Activated CD4-positive, alpha-beta T cell treated with anti-CD3 and anti-CD28 coated beads, Interleukin-10, Interleukin-2, amounts not matched to agents 100 ng/mL and 50 ng/mL, durations not matched to agents 16 hours and 8 hours (primary cell): ENCODE results near the gene ADAMTS13.
"Not testable (repeated sequence)": the region's sequence is repeated elsewhere in the genome, so short reads cannot be mapped to it uniquely, and the experiment has no call there.

Experiments used
- DNase-seq: peaks from one replicate; pipeline ENCODE4 v3.0.0-alpha.2; 2020

ADAMTS13 gene

GRCh38 chr9:133421615-133422542, at the start of gene ADAMTS13:
TSS of gene ADAMTS13 (plus strand) at chr9:133422367. CDS start at chr9:133422444, 77 bp downstream.
- DNase-seq = peak; percentile 69

- DNase-seq = peak; percentile 77
Measured at GRCh38 chr9:133374612-133375115, 47.5 kb upstream of the ADAMTS13 start.

GRCh38 chr9:133375116-133375723, 46.9 kb upstream of the ADAMTS13 start:
- no peak for DNase-seq

- peak; percentile 97 for DNase-seq
Measured at GRCh38 chr9:133375724-133376654, 46.2 kb upstream of the ADAMTS13 start, which contains the start of the genes STKLD1 and SURF4. TSS of gene STKLD1 (plus strand) at chr9:133376366. CDS start at chr9:133376474, 108 bp downstream. TSS of gene SURF4 (minus strand) at chr9:133376060. CDS start at chr9:133375969, 91 bp downstream.

- DNase-seq = not testable (repeated sequence)
Measured at GRCh38 chr9:133377280-133377679, 44.9 kb upstream of the ADAMTS13 start.

GRCh38 chr9:133377721-133378216, 44.4 kb upstream of the ADAMTS13 start:
- DNase-seq = no peak

- no peak for DNase-seq
Measured at GRCh38 chr9:133378408-133378962, 43.7 kb upstream of the ADAMTS13 start.

- DNase-seq = no peak
Measured at GRCh38 chr9:133379153-133380086, 42.7 kb upstream of the ADAMTS13 start.

- DNase-seq = no peak
Measured at GRCh38 chr9:133380734-133381133, 41.4 kb upstream of the ADAMTS13 start.

GRCh38 chr9:133382507-133383141, 39.5 kb upstream of the ADAMTS13 start:
- no peak for DNase-seq

- DNase-seq = no peak
Measured at GRCh38 chr9:133383438-133383837, 38.7 kb upstream of the ADAMTS13 start.

- no peak for DNase-seq
Measured at GRCh38 chr9:133384736-133385321, 37.3 kb upstream of the ADAMTS13 start.

- DNase-seq = no peak
Measured at GRCh38 chr9:133385452-133385851, 36.7 kb upstream of the ADAMTS13 start.

GRCh38 chr9:133386338-133386737, 35.8 kb upstream of the ADAMTS13 start:
- no peak for DNase-seq

GRCh38 chr9:133387680-133388079, 34.5 kb upstream of the ADAMTS13 start:
- no peak for DNase-seq

GRCh38 chr9:133389025-133389557, 33.1 kb upstream of the ADAMTS13 start:
- no peak for DNase-seq

- no peak for DNase-seq
Measured at GRCh38 chr9:133389562-133389961, 32.6 kb upstream of the ADAMTS13 start.

- DNase-seq = no peak
Measured at GRCh38 chr9:133390713-133391112, 31.5 kb upstream of the ADAMTS13 start.

- DNase-seq = not testable (repeated sequence)
Measured at GRCh38 chr9:133391449-133391848, 30.7 kb upstream of the ADAMTS13 start.

- DNase-seq = not testable (repeated sequence)
Measured at GRCh38 chr9:133392308-133392707, 29.9 kb upstream of the ADAMTS13 start.
